Measurements from ENCODE around the gene ZNF488.

DNA sequence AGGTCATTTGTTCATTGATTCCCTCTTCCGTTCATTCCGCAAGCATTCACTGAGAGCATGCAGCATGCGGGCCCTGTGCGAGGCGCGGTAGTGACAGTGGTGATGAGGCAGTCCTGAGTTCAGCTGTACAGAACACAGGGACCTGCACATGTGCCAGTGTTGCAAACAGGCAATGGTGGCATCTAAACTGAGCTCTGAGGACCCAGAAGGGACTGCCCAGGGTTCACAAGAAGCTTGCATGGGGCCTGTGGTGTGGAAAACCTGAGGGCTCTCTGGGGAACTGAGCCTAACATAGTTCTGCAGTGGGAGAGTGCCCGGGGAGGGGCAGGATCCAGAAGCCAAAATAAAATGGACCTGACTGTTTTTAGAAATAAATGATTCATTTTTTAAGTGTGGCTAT is 13.2 kb downstream of the ZNF488 start:
- TF ChIP-seq POLR2AphosphoS5 (IDR thresholded peaks at IDR 0.05) (no peak), EP300 (conservative IDR thresholded peaks at IDR 0.05; ENCODE audit: poor library complexity, severe bottlenecking) (no peak), TAF1 (IDR thresholded peaks at IDR 0.05; ENCODE audit: low read depth) (no peak), RAD21 (conservative IDR thresholded peaks at IDR 0.05) (no peak)
- TF ChIP-seq, protein P1, sequence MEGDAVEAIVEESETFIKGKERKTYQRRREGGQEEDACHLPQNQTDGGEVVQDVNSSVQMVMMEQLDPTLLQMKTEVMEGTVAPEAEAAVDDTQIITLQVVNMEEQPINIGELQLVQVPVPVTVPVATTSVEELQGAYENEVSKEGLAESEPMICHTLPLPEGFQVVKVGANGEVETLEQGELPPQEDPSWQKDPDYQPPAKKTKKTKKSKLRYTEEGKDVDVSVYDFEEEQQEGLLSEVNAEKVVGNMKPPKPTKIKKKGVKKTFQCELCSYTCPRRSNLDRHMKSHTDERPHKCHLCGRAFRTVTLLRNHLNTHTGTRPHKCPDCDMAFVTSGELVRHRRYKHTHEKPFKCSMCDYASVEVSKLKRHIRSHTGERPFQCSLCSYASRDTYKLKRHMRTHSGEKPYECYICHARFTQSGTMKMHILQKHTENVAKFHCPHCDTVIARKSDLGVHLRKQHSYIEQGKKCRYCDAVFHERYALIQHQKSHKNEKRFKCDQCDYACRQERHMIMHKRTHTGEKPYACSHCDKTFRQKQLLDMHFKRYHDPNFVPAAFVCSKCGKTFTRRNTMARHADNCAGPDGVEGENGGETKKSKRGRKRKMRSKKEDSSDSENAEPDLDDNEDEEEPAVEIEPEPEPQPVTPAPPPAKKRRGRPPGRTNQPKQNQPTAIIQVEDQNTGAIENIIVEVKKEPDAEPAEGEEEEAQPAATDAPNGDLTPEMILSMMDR (IDR thresholded peaks at IDR 0.05; ENCODE audit: poor library complexity, severe bottlenecking): no peak
- TF ChIP-seq, protein P2, sequence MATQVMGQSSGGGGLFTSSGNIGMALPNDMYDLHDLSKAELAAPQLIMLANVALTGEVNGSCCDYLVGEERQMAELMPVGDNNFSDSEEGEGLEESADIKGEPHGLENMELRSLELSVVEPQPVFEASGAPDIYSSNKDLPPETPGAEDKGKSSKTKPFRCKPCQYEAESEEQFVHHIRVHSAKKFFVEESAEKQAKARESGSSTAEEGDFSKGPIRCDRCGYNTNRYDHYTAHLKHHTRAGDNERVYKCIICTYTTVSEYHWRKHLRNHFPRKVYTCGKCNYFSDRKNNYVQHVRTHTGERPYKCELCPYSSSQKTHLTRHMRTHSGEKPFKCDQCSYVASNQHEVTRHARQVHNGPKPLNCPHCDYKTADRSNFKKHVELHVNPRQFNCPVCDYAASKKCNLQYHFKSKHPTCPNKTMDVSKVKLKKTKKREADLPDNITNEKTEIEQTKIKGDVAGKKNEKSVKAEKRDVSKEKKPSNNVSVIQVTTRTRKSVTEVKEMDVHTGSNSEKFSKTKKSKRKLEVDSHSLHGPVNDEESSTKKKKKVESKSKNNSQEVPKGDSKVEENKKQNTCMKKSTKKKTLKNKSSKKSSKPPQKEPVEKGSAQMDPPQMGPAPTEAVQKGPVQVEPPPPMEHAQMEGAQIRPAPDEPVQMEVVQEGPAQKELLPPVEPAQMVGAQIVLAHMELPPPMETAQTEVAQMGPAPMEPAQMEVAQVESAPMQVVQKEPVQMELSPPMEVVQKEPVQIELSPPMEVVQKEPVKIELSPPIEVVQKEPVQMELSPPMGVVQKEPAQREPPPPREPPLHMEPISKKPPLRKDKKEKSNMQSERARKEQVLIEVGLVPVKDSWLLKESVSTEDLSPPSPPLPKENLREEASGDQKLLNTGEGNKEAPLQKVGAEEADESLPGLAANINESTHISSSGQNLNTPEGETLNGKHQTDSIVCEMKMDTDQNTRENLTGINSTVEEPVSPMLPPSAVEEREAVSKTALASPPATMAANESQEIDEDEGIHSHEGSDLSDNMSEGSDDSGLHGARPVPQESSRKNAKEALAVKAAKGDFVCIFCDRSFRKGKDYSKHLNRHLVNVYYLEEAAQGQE (IDR thresholded peaks at IDR 0.05; ENCODE audit: borderline replicate concordance): no peak

Measured in neural cell (in vitro differentiated cells).